Measurements from ENCODE around the gene PTPRN2. TPM values are rescaled to one million over a fixed set of nuclear protein-coding genes. Genes with fewer than 3 reads are reported as not detected.

Gene PTPRN2
- total and polyA plus RNA-seq, 9 of the 15 experiments (the other 6 are each of a cell fraction or from before 2014, with no cell fraction given) = not detected

GRCh38 chr7:157650801-157651200 lies 936.8 kb downstream of the PTPRN2 start (continued):
- TF ChIP-seq E2F6 (IDR thresholded peaks at IDR 0.05; ENCODE audit: borderline replicate concordance in 1 of 2, extremely low read depth in 1 of 2, insufficient read depth in 1 of 2, insufficient read length in 1 of 2, low read depth in 1 of 2, low read length in 1 of 2, poor library complexity in 1 of 2, severe bottlenecking in 1 of 2) (no peak), SP2 (IDR thresholded peaks at IDR 0.05; ENCODE audit: extremely low read depth, low read depth, low read length, poor library complexity, severe bottlenecking) (no peak), ZNF655 (CRISPR knock-in tag; IDR thresholded peaks at IDR 0.05) (no peak), ELK1 (CRISPR knock-in tag; IDR thresholded peaks at IDR 0.05) (no peak), TAF9B (IDR thresholded peaks at IDR 0.05; ENCODE audit: partially characterized antibody) (no peak), RBM14 (IDR thresholded peaks at IDR 0.05; ENCODE audit: borderline replicate concordance, insufficient read depth, low read depth, low read length) (no peak), ZNF280A (IDR thresholded peaks at IDR 0.05; ENCODE audit: low read depth, partially characterized antibody) (no peak)
